GOT3 (cell line): ENCODE results near the gene CPT1B.
"Not testable (repeated sequence)": the region's sequence is repeated elsewhere in the genome, so short reads cannot be mapped to it uniquely, and the experiment has no call there.

Experiments
- DNase-seq: peaks from one replicate; lab custom pipeline; 2025; ENCODE audit warnings: mixed read lengths; lab: John Stamatoyannopoulos, UW

The CPT1B gene

GRCh38 chr22:50577987-50578775 is at the start of gene CPT1B:
TSS of gene CPT1B (minus strand) at chr22:50578427. CDS start at chr22:50577915, 512 bp downstream.
- no peak for DNase-seq

GRCh38 chr22:50626850-50627641 is 48.8 kb upstream of the CPT1B start:
- DNase-seq = no peak

- DNase-seq = no peak
These were observed 48.2 kb upstream of the CPT1B start for GRCh38 chr22:50626314-50626849.

GRCh38 chr22:50625568-50626313 is 47.5 kb upstream of the CPT1B start:
- DNase-seq = no peak

GRCh38 chr22:50625131-50625567 is 46.9 kb upstream of the CPT1B start:
- no peak for DNase-seq

GRCh38 chr22:50624347-50625130 is 46.3 kb upstream of the CPT1B start:
- no peak for DNase-seq

- no peak for DNase-seq
These were observed 44.6 kb upstream of the CPT1B start for GRCh38 chr22:50622723-50623327.

GRCh38 chr22:50621948-50622722 is 43.9 kb upstream of the CPT1B start:
- DNase-seq = no peak

- DNase-seq = no peak
These were observed 43.2 kb upstream of the CPT1B start for GRCh38 chr22:50621356-50621880.

GRCh38 chr22:50620593-50621355 is 42.5 kb upstream of the CPT1B start:
- DNase-seq = no peak

GRCh38 chr22:50614296-50614695 is 36.1 kb upstream of the CPT1B start:
- DNase-seq = not testable (repeated sequence)

GRCh38 chr22:50613291-50613981 is 35.2 kb upstream of the CPT1B start:
- DNase-seq = no peak

- DNase-seq = no peak
These were observed 34.4 kb upstream of the CPT1B start for GRCh38 chr22:50612528-50613221.

GRCh38 chr22:50612168-50612527 is 33.9 kb upstream of the CPT1B start:
- DNase-seq = no peak

GRCh38 chr22:50611341-50612060 is 33.3 kb upstream of the CPT1B start:
- DNase-seq = no peak

- DNase-seq = no peak
These were observed 32.4 kb upstream of the CPT1B start for GRCh38 chr22:50610581-50610980.

GRCh38 chr22:50610041-50610451 is 31.8 kb upstream of the CPT1B start:
- DNase-seq = no peak
